Stimulated activated CD4-positive, alpha-beta T cell treated with anti-CD3 and anti-CD28 coated beads, Interleukin-1b, Interleukin-23, amount 100 ng/mL, for 4 hours (primary cell): Measurements from ENCODE around the gene COG5.
"Not testable (repeated sequence)": the region's sequence is repeated elsewhere in the genome, so short reads cannot be mapped to it uniquely, and the experiment has no call there.

Source experiments
- DNase-seq, 2 donors: peaks; one replicate each; pipeline ENCODE4 v3.0.0-alpha.2; 2020; ENCODE audit warnings: low read depth in 2 of 2

COG5 gene

DNA sequence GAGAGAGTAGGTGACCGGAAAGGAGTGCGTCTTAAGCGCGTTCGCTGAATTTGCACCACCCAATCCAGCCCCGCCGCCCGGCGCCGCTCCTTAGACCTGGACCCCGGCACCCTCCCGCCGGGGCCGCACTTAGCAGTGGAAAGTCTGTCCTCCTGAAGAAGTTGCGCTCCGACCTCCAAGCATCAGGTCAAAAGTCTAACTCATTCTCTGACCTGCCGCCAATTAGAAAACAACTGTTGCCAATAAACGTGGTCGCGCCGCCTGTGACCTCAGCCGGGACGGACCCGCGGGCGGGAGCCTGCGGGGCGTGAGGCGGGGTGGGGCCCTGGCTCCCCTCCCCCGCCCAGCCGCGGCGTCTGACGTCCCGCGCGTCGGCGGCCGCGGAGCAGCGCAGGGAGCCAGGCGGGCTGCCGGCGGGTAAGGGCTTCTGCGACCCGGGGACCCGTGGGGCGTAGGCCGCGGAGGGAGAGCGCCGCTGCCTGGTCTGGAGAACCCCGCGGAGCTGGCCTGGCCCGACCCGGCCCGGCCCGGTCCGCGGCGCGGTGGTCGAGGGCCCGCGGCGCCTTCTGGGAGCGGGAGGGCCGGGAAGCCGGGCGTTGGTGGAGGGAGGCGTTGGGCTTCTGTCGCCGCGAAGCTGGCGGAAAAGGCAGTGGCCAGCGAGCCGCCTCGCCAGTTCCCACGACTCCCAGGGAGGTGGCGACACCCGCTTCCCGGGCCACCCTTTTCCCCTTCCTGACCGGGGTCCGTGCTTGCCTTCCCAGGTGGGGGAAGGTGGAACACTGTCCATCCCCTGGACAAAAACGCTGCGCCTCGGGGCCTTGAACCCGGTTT lies 16.4 kb upstream of the COG5 start, which contains the start of gene BCAP29:
Gene BCAP29 (plus strand): TSS at position 362 of the 831 bp plus-strand sequence. CDS start 527 bp downstream, outside the sequence.
- DNase-seq: peak; percentile 50 to 69

GRCh38 chr7:107579554-107579884 lies 15.8 kb upstream of the COG5 start:
- no peak for DNase-seq

DNA sequence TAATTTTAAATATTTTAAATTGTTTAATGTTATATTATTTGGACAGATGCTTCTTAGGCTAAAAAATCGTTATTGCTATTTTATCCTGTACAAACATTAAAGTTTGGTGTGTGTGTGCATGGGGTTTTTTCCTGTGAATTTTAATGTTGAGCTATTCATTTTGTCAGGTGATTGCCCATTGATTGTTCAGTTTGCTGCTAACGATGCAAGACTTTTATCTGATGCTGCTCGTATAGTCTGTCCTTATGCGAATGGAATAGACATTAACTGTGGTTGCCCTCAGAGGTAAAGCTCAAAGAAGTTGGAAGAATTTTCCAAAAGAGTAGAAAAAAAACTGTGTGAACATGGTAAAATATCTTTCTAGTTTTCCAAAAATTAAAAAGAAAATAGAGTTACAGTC lies 9.8 kb upstream of the COG5 start:
- DNase-seq: no peak

- DNase-seq: no peak
Measured at GRCh38 chr7:107570298-107570697, 6.6 kb upstream of the COG5 start.

DNA sequence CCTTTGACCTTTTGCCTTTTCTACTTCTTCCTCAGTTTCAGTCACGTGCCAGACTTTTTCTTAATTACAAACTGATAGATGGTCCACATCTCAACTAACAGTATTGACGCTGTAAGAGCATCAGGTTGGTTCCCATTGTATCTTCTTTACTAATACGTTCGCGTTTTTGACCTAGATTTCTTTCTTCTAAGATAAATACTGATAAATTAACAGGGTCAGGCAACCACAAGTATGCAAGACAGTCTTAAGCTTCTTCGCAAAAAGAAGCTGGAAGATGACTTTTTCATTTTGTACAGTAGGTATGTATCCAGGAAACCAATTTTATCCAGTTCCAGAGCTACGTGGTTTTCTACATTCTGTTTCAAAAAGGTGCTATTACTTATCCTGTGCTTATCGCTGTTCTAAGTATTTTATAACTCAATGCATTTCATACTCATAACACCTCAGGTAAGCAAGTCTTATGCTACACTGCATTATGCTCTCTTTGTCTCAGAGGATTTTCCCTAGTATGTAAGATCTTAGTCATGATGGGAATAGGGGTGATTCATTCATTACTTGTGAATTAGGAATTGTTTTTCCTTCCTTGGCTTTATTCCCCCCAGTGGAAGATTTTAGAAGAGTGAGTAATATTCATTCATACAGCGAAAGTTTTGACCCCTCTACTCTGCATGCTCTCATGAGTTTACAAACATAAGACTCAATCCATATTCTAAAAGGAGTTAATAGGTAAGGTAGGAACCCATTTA lies 1.0 kb upstream of the COG5 start:
- DNase-seq: no peak

- no peak for DNase-seq
Measured at GRCh38 chr7:107563081-107563774, 492 bp downstream of the COG5 start.

- no peak for DNase-seq
Measured at GRCh38 chr7:107560898-107561516, 2.7 kb downstream of the COG5 start.

- no peak for DNase-seq
Measured at GRCh38 chr7:107559864-107560263, 3.9 kb downstream of the COG5 start.

GRCh38 chr7:107555893-107556292 lies 7.8 kb downstream of the COG5 start:
- DNase-seq: no peak

DNA sequence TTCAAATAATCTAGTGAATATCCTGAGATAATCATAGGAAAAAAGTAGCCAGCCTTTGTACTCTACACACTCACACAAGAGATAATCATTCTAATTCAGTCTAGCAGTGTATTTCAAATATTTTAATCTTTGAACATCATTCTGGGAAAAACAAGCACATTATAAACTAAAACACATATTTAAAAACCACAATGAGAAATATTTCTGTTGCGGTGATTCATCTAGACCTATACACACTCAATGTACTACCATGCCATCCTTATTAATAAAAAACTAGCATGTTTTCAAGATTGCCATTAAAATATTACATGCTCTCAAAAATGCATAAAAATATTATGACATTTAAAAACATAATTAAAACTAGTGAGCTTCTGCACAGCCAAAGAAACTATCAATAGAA lies 11.8 kb downstream of the COG5 start:
- DNase-seq: no peak

DNA sequence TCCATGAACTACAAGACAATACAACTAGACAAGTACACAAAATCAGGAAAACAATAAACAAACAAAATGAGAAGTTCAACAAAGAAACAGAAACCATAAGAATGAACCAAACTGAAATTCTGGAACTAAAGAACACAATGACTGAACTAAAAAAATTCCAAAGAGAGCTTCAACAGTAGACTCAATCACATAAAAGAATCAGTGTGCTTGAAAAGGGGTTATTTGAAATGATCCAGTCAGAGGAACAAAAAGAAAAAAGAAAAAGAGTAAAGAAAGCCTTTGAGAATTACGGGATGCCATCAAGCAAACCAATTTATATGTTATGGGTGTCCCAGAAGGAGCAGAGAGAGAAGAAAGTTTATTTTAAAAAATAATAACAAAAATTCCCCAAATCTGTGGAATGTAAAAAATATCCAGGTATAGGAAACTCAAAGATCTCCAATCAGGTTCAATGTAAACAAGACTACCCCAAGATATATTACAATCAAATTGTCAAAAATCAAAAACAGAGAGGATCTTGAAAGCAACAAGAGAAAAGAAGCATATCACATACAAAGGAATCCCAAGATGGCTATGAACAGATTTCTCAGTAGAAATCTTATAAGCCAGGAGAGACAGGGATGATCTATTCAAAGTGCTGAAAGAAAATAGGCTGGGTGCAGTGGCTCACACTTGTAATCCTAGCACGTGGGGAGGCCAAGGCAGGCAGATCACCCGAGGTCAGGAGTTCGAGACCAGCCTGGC lies 18.7 kb downstream of the COG5 start:
- no peak for DNase-seq

DNA sequence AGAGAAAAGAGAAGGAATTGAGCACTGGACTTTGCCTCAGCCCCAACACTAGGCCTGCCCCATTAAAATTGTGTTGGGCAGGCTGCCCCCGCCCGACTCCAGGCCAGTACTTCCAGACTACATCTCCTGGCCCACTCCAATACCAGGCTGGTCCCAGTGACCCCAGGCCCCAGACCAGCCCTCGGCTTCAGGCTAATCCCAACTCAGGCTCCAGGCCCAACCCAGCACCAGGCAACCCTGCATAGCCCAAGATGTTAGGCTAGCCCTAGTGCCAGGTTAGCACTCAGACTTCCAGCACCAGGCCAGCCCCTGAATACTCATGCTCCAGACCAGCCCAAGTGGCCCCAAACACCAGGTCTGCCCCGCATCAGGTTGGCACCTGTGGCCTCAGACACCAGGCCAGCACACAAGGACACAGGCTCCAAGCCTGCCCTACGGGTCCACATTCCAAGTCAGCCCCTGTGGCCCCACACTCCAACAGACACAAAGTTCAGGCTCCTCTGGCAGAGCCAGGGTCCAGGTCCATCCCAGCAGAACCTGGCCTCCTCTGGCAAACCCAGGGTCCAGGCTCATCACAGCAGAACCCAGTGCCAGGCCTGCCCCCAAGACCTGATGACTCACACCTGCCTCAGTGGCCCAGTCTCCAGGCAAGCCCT lies 20.3 kb downstream of the COG5 start:
- DNase-seq: no peak

GRCh38 chr7:107538001-107538400 lies 25.7 kb downstream of the COG5 start:
- DNase-seq: no peak

DNA sequence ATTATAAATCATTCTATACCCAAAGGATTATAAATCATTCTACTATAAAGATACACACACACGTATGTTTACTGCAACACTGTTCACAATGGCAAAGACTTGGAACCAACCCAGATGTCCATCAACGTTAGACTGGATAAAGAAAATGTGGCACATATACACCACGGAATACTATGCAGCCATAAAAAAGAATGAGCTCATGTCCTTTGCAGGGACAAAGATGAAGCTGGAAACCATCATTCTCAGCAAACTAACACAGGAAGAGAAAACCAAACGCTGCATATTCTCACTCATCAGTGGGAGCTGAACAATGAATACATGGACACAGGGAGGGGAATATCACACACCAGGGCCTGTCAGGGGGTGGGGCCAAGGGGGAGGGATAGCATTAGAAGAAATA lies 26.5 kb downstream of the COG5 start:
- DNase-seq: not testable (repeated sequence)

- DNase-seq: no peak
Measured at GRCh38 chr7:107534139-107534538, 29.6 kb downstream of the COG5 start.

GRCh38 chr7:107530751-107531150 lies 33.0 kb downstream of the COG5 start:
- no peak for DNase-seq

DNA sequence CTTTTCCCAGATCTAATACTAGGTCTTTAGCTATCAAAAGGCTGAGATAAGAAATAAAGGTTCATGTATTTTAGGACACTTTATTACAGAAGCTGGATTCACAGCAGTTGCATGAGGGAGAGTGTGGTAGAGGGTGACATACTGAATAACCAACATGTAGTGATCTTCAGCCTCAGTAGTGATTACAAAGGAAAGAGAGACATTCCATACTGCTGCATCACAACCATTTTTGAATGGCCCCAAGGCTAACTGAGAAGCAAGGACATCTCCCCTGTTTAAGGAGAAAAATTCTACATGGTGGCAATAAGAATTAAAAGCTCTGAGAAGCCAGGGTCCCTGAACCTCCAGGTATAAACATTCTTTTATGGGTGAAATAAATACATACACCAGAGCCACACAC lies 35.3 kb downstream of the COG5 start:
- no peak for DNase-seq

DNA sequence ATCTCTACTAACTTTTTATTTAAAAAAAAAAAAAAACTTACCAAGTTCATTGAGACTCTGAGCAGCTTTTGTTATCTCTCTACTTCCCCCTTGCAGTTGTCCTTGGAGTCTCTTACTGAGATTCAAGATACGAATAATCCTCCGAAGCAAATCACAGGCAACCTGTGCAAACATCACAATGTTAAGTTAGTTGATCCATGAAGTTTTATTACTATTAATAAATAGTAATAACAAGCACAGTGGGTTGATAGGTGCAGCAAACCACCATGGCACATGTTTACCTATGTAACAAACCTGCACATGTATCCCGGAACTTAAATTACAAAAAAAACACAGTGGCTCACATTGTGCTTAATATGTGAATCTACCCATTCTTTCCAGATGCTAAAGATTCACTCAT lies 36.5 kb downstream of the COG5 start:
- DNase-seq: no peak

GRCh38 chr7:107526672-107527071 lies 37.0 kb downstream of the COG5 start:
- DNase-seq: no peak

- DNase-seq: no peak
Measured at GRCh38 chr7:107506674-107507339, 56.9 kb downstream of the COG5 start.
